HG02970 (cell line): ENCODE data around the gene VTI1A.
"Not testable (repeated sequence)": the region's sequence is repeated elsewhere in the genome, so short reads cannot be mapped to it uniquely, and the experiment has no call there.

Experiments used
- ATAC-seq: cut with Tn5 transposase; IDR thresholded peaks from one replicate; pipeline ENCODE4 v1.9.1; 2021; ENCODE audit warnings: mild to moderate bottlenecking, moderate library complexity, moderate number of reproducible peaks; ENCODE audit not compliant: unreplicated experiment, low FRiP score

The VTI1A gene

DNA sequence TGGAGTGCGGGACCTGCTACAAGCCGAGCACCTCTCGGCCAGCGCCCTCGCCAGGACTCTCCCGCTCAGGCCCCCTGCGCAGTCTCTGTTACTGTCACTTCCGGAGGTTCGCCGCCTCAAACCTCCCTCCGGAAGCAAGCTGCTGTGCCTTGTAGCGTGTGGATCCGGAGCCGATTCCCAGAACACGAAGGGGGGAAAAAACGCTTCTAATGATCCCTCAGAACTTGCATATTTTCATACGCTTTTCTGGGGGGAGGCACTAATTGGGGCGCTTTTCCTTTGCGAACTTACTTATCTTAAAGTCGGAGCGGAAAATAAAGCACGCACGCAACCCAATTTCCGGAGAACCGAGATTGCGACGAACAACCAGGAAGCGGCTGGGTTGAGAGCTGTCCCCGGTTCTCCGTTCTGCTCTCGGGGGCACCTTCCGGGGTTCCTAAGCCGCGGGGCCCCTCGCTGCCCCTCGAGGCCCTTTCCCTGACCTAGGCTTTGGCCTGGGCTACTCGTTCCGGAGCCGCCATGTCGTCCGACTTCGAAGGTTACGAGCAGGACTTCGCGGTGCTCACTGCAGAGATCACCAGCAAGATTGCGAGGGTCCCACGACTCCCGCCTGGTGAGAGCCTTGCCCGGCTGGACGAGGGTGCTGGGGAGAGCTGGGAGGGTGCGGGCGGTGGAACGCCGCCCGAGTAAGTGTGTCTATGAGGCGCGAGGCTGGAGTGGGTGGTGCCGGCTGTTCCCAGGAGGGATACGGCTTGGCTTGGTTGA, at the start of gene VTI1A, which contains the start of gene ZDHHC6:
Gene VTI1A (plus strand): TSS at position 361 of the 765 bp plus-strand sequence. CDS start 159 bp downstream, at position 520.
Gene ZDHHC6 (minus strand): TSS at position 60 of the 765 bp plus-strand sequence. CDS start 1,478 bp downstream, outside the sequence.
- peak; percentile 91 for ATAC-seq

DNA sequence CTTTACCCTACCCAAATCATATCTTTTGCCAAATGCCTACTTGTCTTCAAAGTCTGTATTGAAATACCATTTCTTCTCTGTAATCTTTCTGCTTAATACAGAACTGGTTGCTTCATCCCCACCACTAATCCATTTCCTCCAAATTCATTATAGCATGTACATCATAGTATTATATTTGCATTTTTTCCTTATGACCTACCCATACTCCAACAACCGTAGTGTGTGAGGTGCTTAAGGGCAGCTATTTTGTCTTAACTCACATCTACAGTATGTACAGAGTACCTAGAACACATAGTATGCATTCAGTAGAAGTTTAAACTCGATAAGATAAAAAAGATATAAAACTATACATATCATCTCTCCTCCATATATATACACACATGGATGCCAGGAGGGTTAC, 49.4 kb upstream of the VTI1A start:
- ATAC-seq = no peak

DNA sequence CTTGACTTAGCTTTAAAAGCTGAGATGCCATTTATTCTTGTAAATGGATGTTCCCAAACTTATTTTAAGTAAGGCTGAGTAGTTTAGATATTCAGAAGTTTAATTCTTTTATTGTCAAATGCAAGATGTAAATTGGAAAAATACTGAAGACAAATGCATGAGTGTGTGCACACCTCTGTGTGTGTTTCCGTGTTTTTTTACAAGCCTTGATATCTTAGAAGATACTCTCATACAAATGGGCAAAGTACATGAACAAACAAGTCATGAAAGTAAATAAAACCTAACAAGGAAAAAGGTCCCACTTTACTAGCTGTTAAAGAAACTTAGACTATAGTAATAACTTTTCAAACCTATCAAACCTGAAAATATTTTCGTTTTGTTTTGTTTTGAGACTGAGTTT, 44.1 kb upstream of the VTI1A start:
- ATAC-seq = no peak

DNA sequence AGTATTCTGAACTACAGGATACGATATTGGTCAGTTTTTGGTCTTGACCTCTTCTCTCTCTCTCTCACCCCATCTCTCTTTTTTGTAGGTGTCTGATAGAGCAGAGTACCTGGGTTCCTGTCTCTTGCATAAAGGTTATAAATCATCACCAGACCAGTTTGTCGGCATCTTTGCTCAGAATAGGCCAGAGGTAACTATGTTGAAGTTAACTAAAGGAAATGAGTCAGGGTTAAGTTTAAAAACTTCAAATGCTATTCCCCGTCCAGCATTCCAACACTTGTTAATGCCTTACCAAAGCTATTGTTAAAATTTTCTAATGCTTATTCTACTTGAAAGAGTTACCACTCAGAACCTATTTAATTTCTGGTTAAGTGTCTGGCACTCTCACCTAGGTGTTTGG, 42.4 kb upstream of the VTI1A start:
- no peak for ATAC-seq

DNA sequence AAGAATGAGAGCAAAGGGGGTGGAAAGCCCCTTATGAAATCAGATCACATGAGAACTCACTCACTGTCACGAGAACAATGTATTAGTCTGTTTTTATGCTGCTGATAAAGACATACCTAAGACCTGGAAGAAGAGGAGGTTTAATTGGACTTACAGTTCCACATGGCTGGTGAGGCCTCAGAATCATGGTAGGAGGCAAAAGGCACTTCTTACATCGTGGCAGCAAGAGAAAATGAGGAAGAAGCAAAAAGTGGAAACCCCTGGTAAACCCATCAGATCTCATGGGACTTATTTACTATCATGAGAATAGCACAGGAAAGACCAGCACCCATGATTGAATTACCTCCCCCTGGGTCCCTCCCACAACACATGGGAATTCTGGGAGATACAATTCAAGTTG, 40.2 kb upstream of the VTI1A start:
- ATAC-seq = not testable (repeated sequence)

DNA sequence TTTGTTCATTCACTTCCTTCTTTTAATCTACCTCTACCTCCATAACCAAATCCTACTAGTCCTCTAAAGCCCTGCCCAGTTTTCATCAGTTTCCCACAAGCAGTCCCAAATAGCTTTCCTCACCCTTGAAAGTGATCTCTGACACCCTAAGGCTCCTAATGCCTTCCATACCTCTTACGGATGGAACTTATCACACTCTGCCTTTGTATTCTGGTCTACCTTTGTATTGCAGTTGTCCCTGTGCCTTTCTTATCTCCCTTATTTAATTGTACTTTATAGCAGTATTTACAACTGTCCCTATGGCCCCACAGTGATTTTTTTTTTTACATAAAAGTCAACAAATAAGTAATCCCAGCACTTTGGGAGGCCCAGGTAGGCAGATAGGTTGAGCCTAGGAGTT, 39.3 kb upstream of the VTI1A start:
- no peak for ATAC-seq

DNA sequence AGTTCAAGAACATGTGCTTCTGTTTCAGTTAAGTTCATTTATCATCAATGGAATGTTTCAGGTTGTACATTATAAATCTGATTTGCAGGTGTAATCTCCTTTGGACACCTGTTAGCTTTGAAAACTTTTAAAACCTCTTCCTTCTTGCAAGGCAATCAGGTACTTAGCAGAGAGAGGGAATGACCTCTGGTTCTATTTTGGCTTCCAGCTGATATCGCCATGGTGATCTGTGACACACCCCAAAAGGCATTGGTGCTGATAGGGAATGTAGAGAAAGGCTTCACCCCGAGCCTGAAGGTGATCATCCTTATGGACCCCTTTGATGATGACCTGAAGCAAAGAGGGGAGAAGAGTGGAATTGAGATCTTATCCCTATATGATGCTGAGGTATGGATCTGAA, 37.7 kb upstream of the VTI1A start:
- no peak for ATAC-seq

DNA sequence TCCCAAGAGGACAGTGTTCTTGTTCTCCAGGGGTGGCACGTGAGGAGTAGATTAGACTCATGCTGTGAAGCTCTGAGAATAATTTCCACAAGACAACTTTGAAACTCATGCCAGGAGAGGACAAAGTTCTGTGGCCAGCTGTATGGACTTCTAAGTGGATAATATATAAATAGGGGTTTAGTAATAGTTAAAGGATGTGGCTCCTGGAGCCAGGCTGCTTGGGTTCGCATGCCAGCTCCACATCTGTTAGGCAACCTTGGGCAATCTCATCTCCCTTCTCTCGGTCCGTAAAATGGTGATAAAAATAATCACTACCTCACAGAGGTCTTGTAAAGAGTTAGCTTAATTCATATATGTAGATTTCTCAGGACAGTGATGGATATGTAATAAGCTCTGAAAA, 37.3 kb upstream of the VTI1A start:
- no peak for ATAC-seq

DNA sequence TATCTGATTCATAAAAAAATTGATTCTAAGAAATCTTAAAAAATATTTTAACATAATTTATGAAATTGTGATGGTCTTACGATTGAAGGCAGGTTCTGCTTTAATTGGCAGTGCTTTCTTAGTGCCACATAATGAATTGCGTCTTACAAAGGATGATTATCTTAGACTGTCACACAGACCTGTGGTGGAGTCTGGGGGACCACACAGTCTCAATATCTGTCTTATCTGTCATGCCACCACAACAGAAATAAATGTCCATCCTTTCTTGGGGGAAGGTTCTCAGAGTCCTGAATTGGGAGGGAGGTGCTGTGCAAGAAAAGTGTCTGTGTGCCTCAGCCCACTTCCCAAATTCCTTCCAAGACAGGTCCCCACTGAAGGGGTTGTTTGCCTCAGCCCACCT, 34.3 kb upstream of the VTI1A start:
- ATAC-seq = no peak

DNA sequence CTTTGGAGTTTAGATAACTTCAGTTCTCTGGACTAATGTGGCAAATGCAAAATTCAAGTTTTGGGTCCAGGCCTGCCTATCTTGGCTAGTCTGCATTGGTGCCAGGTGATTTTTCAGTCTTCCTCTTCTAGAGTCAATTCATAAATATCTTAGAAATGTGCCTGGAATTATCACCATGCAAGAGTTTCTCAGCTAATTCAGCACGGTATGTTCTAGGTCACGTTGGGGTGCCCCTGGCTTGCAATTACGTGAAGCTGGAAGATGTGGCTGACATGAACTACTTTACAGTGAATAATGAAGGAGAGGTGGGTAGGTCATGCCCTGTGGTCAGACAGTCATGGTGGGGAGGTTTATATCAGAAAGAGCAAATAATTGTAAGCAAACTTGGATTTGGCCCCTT, 25.3 kb upstream of the VTI1A start:
- no peak for ATAC-seq

DNA sequence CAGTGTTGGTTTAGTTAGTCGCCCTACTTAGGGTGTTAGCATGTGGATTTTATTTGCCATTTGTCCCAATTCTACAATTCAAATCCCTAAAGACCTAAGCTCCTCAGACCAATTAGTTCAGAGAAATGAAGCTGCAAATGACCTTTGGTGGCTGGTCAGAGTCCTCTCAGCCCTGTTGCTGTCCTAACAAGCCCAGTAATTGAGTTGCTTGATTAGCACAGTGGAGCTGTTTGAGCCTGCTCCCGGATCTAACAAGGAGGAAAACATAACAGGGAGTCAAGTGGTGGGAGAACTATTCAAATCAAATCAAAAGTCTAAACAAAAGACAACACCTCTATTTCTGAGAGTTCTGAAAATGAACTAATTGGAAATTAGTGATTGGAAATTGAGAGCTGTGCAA, 22.4 kb upstream of the VTI1A start:
- no peak for ATAC-seq

DNA sequence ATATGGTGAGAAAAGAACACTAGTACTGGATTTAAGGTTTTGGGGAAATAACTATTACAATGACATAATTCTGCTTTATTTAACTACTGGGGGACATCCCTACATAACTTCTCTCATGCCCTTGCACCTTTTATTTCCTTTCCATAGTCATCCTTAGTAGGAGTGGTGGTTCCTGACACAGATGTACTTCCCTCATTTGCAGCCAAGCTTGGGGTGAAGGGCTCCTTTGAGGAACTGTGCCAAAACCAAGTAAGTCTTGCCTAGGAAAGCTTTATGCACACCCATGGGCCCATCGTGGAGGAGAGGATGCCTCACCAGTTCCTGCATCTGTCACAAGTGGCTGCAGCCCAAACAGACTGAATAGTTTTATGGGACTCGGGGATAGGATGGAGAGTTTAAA, 20.9 kb upstream of the VTI1A start:
- ATAC-seq = no peak

DNA sequence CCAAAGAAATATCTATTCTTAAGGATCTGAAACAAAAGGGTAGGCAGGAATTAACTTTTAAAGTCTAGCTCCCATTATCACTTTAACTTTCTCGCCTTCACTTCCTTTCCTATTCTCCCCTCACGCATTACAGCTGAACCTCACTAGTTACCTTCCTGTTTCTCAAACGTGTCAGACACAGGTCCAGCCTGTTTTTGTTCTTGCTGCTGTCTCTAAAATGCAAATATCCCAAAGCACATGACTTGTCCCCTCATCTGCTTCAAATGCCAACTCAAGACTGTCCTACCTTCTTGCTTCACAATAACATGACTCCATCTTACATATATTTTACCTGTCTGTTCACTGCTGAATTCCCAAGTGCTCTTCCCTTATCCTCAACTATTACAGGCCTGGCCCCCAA, 17.9 kb upstream of the VTI1A start:
- ATAC-seq = no peak

DNA sequence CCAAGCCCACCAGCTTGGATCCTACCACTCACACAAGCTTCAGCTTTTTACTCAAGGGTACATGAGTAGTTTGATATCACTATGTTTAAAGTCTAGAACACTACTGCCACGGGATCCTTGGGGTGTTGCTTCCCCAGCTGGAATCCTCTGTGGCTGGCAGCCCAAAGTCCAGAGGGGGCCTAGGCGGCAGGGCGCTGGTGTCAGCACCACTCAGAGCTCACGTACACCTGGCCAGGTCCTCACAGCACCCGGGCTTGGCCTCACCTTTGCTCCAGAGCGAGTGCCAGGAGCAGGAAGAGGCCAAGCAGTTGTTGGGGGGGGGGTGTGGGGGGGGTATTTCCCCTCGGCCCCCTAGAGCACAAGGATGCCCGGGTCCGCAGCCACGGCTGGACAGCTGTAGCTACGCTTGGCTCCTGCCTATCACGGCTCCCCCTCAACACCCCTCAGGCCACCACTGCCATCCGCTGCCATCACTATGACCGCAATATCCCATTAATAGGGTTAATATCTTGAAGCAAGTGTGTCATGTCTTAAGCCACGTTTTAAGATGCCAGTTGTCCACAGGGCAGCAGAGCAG, 17.3 kb upstream of the VTI1A start:
- ATAC-seq = no peak

DNA sequence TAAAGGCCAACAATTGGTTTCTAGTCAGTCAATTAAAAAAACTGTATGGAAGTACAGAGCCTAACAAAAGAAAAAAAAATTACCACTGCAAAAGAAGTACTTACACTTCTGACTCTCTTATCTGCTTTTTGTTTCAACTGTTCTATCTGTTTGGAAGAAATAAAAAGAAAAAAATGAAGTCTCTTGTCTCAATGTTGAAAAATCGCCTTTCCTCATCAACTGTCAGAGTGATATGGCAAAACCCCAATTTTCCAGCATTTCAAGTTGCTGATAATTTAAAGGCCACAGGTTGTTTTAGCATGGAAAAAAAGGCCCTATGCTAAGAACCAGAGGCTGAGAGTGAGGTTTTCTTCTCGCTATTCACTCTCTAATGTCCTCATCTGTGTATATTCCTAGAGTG, 13.9 kb upstream of the VTI1A start:
- ATAC-seq = no peak

DNA sequence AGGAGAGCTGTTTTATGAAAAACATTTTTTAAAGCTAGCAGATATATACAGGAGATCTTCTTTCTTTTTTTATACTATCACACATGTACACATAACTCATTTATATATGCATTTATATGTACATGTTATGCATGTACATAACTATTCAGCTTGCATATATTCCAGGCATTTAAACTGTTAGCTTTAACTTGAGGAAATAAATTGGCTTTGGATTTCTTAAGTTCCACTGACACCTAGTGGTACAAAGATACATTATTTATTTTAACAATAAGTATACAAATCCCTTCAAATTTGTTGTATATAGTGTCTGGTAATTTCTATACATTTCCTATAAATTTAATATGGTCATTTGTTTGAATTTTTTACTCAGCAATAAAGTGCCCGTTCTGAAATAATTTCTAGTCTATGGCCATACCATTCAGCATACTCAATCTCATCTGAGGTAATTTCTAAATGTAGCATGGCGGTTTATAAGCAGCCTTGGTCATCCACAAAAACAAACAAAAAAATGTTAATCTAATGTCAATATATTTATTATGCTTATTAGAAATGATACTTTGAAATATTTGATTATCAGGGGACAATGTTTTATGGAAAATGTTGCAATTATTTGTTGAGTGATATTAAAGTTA, 11.9 kb upstream of the VTI1A start:
- ATAC-seq = no peak

DNA sequence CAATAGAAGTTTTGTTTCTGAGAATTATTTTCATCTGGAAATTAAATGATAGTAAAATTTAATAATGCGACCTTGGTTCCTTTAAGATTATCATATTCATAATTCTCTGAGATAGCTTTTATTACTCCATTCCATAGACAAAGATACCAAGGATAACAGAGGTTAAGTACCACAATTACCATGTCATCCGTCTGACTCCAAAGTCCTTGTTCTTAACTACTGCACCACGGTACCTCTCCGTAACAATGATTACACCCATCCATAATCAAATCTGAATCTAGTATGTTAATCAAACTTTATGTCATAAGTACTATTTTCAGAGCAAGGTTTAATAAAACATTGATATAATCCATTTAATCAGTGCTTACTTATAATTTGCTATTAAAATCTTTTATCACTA, 8.7 kb upstream of the VTI1A start:
- no peak for ATAC-seq

DNA sequence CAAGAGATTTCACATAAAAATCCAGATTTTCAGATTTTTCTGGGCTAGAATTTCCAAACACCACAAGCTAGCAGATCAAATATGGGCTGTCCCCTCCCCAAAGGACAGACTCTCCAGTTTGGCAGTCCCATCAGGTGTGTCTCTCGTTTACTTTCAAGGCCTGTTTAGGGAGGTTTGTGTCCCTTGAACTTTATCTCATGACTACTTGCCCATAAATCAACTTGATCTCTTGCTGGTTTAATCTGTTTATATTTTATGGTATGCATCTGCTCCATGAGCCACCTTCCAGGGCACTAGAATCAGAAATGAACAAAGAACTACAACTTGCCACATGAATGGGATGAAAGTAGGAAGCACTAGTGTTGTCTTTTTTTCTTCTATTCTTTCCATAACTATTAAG, 5.5 kb upstream of the VTI1A start:
- ATAC-seq = no peak

DNA sequence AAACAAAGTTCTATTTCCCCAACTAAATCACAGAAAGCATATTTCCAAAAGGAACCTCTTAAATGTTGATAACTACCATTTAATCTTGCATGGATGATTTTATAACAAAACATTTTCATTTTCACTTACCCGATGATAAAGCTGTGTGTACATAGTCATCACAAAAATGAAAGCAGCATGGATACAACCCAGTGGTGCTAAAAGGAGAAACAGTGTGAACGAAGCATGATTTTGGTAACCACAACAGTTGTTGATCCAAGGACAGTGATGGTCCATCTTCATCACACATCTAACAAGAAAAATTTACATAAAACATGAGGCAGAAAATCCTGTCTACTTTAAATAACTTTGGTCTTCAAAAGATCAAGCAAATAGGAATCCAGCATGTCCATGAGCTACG, 5.0 kb upstream of the VTI1A start:
- ATAC-seq = no peak

DNA sequence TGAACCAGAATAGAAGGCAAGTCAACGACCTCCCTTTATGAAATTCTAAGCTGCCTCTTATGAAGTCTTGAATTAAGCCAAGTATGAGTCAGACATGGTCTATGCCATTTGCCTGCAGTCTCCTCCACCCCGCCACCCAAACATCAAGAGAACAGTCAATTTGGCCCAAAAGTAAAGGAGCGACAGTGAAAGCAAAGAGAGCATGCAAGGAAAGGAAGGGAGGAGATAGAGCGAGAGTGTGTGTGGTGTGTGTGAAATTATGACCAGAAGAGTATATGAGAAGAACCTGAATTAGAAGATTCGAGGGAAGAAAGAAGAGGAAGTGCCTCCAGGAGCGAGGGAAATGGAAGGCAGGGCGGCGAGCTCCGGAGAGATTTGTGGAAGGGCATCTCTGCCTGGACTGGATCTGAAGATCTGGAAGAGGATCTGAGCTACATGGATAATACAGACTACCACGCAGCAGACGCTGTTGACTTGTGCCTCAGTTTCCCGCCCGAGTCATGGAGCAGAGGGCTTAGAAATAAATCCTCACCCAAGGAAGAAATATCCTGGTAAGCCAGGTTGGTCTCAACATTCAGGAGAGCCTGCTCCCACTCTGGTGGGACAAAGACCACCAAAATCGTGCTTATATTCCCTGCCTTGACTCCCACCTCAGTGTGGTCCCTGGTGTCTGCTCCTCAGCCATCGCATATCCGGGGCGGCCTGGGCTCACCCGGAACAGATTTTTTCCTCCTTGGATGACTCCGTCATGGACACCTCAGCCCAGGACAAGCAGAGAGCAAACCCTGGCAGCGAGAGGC, 760 bp upstream of the VTI1A start:
- no peak for ATAC-seq

DNA sequence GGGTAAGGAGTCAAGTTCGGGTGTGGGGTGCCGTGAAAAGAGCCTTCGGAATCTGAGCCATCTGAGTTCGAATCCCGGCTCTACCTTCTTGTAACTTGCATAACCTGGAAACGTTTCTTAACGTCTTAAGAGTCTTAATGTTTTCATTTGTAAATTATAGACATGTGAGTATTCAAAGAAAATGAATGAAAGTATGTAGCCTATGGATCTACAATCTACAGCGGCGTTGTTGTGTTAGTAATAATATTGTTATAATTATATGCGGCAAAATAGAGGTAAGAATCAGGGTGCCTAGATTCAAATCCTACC, 559 bp downstream of the VTI1A start:
- no peak for ATAC-seq
